HL-60/S4 (cell line): ENCODE results near the gene PAX7.

Experiments
- in situ Hi-C: fragments of 300-500 bp; cut with MboI; formaldehyde crosslinking; loops from 2 replicates; pipeline ENCODE4 v1.14.3; 2022; ENCODE audit warnings: low sequenced_read_pairs

Gene PAX7

DNA sequence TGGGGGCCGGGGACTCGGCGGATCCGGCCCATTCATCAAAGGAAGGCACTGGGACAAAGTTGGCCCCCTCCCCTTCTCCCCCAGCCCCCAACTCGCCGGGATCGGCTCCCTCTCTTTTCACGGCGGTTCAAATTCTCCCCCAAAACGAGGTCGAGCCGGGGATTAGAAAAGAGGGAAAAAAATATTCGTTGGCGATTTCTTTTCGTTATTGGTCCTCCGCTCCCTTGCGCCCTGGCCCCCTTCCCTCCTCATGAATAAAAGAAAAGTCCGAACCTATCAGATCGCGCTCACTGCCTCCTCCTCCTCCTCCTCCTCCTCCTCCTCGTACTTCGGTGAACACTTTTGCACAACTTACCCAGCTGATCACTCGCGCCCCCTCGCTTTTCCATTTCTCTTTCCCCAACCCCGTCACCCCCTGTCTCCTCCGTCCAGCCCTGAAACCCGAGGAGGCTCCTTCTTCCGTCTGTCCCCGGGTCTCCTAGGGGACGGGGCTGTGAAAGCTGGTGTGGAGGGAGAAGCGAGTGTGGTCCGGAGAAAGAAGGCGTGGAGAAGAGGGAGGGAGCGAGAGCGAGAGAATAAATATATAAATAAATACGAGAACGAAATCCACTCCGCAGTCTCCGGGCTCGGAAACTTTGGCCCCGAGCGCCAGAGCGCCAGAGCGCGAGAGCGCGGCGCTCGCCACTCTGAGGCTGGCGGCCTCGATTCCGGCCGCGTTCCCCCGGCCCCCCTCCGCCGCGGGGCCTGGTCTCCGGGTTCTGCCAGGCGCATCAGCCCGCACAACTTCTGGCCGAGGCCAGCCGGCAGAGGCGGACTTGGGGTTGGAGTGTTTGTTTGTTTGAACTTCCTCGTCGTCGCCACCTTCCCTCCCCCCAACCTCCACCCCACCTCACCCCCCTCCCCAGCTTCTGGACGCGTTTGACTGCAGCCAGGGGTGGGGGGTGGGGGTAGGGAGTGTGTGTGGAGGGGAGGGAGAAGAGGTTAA is at the start of gene PAX7:
Gene PAX7, plus strand, starts transcription at position 336 of the 985 bp plus-strand sequence. CDS start 758 bp downstream, outside the sequence.
- in situ Hi-C loops, result no loop called here

DNA sequence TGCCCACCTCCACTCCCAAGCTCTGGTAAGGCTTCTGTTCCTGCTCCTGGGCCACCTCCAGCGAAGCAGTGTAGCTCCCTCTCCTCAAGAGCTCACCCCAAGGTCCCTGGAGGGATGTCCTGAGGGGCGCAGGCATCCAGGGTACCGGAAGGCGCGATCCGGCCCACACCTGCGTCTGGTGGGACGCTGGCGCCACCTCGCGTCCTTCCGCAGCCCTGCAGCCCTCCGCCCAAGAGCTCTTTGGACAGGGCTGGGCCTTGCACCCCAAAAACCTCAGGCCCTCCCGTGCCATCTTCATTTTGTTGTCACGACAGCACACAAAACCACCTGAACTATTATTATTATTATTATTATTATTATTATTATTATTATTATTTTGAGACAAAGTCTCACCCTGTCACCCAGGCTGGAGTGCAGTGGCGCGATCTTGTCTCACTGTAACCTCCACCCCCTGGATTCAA is 49.2 kb upstream of the PAX7 start:
- in situ Hi-C loops, result loop anchor here (25.0 kb wide), 2 partner anchors 231 to 1081 kb away; partner anchors contain the start of gene HTR6

DNA sequence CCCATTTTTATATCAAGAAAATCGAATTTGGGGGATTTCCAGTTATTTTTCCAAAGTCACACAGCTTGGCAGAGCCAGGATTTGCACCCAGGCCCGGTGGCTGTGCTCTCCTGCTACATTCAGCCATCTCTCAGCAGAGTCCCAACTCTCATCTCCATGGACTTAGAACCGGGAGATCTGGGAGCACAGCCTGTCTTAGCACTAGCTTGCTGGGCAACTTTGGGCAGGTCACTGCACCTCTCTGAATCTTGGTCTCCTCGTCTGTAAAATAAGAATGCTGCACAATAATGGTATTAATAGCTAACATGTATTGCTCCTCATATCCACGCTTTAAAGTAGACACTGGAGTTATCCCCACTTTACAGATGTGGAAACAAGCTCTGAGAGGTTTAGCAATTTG is 47.8 kb upstream of the PAX7 start:
- in situ Hi-C loops, result loop anchor here (25.0 kb wide), 2 partner anchors 229 to 1079 kb away; partner anchors contain the start of gene HTR6

DNA sequence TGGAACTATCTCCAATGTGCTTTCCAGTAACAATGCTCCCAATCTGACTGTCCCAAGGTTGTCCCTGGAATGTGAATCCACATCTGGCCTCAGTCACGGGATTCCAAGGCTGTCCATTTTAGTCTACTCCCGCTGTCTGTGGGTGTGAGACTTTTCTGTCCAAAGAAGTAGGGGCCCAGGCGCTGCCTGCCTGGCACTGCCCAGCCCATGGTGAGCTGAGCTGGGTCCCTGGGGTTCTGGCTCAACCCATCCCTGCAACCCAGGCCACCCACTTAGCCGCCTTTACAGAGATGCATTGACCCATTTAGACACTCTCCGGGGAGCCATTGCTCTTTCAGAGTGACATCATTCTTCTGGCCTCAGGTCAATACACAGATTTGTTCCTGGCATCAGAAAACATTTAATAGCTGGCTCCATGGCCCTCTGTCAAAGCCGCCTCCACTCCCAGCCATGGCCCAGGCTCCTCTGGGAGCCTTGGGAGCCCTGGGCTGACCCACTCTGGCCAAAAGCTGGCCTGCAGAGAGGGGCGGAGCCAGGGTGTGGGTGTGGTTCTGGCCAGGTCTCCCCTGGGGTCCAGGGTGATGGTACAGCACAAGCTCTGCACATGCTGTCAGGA is 47.2 kb upstream of the PAX7 start:
- in situ Hi-C loops, result loop anchor here (25.0 kb wide), 2 partner anchors 229 to 1079 kb away; partner anchors contain the start of gene HTR6

DNA sequence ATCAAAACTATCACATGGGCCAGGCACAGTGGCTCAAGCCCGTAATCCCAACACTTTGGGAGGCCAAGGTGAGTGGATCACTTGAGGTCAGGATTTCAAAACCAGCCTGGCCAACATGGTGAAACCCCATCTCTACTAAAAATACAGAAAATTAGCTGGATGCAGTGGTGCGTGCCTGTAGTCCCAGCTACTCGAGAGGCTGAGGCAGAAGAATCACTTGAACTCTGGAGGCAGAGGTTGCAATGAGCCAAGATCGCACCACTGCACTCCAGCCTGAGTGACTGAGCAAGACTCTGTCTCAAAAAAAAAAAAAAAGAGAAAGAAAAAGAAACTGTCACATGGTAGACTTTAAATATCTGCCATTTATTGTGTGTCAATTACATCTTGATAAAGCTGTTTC is 44.6 kb upstream of the PAX7 start:
- in situ Hi-C loops, result loop anchor here (25.0 kb wide), 2 partner anchors 226 to 1076 kb away; partner anchors contain the start of gene HTR6

DNA sequence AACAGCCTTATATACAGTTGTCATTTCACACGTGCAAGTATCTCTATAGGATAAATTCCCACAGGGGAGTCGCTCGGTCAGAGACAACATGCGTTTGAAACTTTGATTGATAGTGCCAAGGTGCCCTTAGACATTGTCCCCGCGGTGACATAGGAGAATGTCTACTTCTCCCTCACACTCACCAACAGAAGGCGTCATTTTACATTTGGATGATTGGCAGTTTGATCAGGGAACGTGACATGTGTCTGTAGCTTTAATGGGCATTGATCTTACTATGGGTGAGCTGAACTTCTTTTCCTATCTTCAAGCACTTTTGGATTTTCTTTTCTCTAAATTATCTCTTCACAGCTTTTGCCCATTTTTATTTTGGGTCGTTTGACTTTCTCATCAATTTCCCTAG is 42.6 kb upstream of the PAX7 start:
- in situ Hi-C loops, result loop anchor here (25.0 kb wide), 2 partner anchors 224 to 1074 kb away; partner anchors contain the start of gene HTR6

DNA sequence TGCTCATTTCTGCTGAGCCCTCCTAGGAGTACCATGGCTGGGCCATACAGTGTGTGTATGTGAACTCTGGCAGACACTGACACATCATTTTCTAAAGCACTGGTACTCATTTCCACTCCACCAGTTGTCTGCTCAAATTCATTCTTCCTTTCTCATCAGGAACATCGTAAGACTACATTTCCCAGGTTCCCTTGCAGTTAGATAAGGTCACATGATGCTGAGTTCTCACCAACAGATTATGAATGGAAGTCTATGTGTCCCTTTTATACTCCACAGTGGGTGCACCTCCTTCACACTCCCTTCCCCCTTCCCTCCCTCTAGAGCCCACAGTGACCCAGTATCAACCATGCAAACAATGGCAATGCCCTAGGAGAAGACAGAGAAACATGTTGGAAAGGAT is 38.3 kb upstream of the PAX7 start:
- in situ Hi-C loops, result loop anchor here (25.0 kb wide), 2 partner anchors 220 to 1070 kb away; partner anchors contain the start of gene HTR6

DNA sequence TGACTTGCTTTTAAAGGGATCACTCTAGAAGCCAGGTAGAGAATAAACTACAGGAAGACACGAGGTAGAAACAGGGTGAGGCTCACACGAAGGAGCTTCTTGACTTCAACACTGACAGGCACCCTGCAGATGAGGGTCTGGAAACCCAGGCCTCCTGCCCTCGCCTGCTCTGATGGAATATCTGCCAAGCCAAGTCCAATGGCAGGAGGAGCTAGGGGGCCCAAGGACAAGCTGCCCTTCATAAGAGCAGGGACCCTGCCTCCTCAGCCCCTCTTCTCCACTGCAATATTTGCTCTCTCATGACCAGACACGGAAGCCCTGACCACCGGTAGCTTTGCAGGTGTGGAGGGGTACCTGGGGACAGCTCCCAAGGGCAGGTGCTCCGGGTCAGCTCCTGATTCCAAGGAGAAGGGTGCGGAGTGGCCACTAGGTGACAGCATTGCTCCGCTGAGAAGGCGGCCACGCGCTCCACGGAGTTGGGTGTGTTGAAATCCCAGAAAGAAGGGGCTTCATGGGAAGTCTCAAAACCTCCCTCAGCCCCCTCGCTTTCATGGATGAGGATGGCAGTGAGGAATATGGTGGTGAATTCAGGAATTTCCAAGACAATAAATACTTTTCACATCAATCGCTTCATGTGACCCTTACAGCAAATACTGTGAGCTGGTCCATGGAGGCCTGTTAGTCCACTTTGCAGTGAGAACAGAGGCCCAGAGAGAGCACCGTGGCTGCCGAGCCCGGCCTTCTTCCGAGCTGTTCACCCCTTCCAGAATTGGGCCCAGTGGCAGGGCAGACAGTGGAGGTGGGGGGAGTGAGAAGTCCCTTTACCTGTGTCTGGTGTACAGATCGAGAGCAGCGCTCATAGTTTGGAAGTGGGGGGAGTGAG is 33.2 kb upstream of the PAX7 start:
- in situ Hi-C loops, result loop anchor here (25.0 kb wide), 2 partner anchors 215 to 1065 kb away; partner anchors contain the start of gene HTR6

DNA sequence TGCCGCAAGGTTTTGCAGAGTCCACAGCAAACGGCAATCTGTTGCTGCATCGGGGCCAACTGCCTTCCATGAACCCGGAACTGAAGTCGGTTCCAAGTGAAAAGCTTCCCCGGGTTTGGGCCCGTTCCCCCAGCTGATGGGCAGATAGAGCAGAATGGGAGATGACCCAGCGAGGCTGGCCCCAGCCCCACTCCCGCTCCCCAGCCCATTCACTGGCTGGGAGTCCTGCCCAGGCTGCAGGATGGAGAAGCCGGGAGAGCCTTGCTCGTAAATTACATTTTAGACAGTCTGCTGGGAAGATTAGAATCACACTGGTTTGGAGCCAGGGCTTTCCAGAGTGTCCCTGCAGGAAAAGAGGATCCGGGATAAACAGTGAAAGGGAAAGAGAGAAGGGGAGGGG is 31.6 kb upstream of the PAX7 start:
- in situ Hi-C loops, result loop anchor here (25.0 kb wide), 2 partner anchors 213 to 1063 kb away; partner anchors contain the start of gene HTR6

DNA sequence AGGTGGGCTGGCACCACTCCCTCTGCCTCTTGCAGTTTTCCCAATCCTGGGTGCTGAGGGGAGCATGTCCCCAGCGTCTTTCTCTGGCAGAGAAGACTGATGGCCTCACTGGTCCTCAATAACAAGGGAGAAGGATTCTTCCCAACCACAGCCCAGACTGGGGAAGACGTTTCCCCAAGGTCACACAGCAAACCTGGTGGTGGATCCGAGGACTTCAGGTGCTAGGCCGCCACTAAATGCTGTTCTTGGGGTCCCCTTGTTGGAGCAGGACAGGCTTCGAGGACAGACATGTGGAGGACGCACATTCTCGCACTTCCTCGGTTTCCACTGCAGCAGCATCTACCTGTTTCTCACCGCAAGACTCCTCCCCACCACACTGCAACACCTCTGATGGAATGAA is 30.9 kb upstream of the PAX7 start:
- in situ Hi-C loops, result loop anchor here (25.0 kb wide), 2 partner anchors 213 to 1063 kb away; partner anchors contain the start of gene HTR6

DNA sequence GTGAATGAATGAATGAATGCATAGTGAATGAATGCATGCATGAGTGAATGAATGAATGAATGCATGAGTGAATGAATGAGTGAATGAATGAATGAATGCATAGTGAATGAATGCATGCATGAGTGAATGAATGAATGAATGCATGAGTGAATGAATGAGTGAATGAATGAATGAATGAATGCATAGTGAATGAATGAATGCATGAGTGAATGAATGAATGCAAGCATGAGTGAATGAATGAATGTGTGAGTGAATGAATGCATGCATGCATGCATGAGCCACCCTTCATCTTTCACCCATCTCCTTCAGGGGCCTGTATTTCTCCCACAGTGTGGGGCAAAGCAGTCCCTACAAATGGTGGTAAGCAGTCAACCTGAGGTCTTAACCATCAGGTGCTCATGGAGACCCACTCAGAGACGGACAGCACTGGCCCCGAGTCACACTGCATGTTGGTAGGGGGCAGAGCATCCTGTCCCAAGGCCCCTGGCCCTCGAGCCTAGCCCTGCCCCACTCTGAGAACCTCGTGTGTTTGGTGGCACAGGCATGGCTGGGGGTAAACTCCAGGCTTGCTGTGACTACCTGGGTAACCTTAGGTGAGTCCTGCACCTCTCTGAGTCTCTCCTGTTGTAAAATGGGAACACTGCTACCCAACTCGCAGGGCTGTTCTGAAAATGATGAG is 28.0 kb upstream of the PAX7 start:
- in situ Hi-C loops, result no loop called here

DNA sequence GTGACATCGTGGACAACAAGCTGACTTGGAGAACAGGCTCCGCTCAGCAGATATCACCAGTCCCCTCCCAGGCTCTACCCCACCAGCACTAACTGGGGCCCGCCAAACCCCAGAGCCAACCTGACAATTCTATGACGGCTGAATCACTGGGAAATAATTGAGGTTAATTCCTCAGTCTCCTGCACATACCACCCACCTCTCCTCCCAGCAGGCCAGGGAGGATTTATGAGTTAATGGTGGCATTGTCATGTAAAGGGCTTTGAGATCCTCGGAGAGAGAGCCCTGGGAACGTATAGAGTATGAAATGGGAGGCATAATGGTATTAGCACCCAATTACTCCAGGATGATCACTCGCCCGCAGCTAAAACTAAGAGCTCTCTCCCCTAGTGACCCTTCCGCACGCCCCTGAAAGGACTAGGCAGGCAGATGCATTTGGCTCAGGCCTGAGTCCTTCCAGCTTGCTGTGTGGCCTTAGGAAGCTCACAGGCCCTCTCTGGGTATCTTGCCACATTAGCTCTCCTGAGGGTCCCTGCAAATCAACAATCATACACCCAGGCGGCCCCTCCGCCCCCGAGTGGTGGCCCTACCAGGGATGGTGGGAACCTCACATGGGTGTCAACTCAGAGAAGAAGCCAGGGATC is 27.3 kb upstream of the PAX7 start:
- in situ Hi-C loops, result no loop called here

DNA sequence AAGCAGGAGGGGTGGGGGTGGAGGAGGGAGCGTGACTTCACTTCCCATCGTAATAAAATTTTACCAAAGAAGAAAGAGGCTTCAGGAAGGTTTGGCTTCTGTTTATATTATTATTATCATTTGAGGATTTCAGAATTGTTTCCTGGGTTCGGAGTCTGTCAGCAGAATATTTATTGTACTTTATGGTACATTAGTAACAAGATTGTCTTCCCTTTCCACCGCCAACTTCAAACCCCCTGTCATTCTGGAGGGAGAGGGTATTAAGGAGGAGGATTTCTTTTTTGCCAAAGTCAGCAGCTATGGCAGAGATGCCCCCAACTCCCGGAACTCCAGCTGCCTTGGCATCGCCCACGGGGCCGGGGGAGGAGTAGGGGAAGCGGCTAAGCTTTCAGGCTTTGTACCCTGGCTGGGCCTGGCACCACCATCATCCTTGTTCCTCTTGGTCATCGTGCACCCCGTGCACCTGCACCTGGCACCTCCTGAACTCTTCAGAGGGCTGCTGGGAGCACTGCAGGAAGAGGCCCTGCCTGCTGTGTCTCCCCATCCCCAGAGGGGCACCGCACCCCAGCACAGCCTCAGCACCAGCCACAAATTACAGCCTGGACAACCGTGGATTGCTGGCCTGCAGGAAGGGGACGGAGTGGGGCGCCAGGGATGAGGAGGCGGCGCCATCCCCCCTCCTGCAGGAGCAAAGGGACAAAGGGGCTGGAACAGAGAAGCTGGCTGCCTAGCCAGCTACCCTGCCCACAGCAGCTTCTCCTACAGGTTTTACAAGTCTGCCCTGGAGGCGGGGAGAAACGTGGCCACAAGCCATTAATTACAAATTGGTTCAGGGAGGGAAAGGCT is 24.0 kb upstream of the PAX7 start:
- in situ Hi-C loops, result no loop called here

DNA sequence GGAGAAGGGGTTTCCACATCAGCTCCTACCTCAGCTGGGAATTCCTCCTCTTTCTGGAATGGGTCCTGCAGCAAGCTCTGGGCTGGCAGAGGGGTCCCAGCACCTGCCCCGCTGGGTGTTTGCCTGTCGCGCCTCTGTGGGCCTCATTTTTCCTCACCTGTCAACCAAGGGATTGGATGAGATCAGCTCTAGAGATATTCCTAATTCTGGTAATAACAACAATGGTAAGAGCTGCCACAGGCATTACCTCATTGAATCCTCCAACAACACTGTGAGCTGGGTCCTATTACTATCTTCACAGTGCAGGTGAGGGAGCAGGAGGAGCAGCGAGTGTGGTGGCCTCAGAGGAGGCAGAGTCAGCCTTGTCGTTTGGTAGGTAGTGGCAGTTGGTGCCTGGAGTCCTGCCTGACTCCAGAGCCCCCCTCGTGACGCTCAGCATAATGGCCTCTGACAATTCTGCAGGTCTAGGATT is 23.3 kb upstream of the PAX7 start:
- in situ Hi-C loops, result no loop called here

DNA sequence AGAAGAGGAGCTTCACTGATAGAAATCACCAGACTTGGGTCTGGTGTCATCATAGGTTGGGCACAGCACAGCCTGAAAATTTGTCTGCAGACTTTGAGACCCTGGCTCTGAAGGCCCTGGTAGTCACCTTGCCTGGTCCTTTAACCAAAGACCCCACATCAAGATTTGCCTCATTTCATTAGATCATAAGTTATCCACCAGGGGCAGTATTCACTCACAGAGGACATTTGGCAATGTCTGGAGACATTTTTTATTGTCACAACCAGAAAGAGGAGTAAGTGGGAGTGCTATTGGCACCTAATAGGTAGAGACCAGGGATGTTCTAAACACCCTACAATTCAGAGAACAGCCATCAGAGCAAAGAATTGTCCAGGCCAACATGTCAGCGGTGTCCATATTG is 22.1 kb upstream of the PAX7 start:
- in situ Hi-C loops, result no loop called here

DNA sequence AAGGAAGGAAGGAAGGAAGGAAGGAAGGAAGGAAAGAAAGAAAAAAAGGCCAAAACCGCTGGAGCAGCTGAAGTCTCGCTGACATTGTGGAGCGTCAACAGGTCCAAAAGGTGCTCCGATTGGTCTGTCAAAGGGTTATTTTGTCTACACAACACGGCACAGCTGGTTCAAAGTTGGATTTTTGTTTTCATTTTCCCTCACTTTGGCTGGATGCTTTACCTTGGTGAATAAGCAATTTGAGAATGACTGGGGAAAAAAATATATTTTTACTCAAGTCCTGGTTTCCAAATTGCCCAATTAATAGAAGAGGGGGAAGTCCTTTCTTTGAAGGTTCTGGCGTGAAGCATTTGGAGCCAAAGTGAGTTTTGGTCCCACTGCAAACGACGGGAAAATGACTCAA is 19.3 kb upstream of the PAX7 start:
- in situ Hi-C loops, result no loop called here

DNA sequence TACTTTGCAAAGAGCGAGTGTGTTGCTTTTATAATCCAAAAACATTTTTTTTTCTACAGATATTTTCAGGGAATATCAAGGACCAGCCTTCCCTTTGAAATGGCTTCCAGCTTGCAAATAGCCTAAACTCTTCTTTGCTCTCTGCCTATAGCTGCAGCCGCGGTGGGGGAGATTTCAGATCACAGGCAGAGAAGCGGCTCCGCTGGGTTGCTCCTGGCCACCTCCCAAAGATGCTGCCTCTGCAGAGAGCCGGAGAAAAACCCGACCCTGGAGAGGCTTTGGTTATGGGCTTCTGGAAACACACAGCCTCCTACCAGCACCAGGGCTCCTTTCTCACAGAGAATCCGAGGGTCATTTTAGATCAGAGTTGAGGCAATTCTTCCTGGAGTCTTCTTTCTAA is 18.6 kb upstream of the PAX7 start:
- in situ Hi-C loops, result no loop called here

DNA sequence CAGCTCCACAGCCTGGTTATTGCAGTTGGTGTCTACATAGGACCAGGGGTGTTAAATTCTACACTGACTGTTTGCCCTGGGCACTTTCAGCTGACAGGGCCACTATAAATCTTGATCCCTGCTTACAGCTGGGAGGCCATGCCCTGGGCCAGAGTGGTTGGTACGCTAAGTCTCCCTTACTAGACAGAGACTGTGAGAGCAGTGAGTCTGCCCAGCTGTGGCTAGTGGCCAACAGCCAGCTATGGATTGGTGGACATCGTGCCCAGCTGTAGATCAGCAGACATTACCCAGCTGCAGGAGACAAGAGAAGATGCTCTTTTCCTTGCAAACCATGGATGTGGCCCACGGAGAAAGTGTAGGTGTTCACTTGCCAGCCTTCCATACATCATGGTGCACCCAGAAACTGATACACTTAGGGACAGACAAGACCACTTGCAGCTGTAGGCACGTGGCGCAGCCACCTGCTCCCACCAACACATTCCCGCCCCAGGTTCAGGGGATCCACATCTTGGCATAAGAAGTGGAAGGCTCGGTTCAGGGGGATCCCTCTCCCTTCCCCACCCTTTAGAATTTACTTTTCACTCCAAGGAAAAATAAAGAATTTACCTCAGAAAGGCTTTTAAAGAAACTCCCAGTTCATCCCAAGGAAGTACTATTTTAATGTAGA is 16.4 kb upstream of the PAX7 start:
- in situ Hi-C loops, result no loop called here
